GM12801 (cell line): Measurements from ENCODE around the gene PTPA.

ENCODE experiments used
- CTCF ChIP-seq: IDR thresholded peaks from one replicate; pipeline ENCODE4 v1.5.1; 2011; ENCODE audit warnings: control low read depth; ENCODE audit not compliant: insufficient read length; ENCODE audit errors: extremely low read depth

The PTPA gene

DNA sequence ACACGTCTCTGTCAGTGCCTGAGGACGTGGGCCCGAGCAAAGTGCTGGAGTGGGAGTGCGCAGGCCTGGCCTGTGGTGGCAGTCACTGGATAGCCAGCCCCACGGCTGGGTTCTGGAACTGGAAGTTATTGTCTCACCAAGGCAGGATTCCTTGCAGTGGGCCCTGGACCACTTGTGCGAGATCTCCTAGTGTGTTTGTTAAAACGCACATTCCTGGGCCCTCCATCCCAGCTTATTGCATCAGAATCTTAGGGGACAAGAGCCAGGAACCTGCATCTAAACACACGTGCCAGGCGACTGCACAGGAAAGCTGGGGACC lies 26.9 kb downstream of the PTPA start:
- TF ChIP-seq CTCF, result no peak

- no peak for TF ChIP-seq CTCF
Observed at GRCh38 chr9:129138476-129139232, 27.4 kb downstream of the PTPA start.

GRCh38 chr9:129139233-129139992 lies 28.2 kb downstream of the PTPA start:
- TF ChIP-seq CTCF, result peak; percentile 45

DNA sequence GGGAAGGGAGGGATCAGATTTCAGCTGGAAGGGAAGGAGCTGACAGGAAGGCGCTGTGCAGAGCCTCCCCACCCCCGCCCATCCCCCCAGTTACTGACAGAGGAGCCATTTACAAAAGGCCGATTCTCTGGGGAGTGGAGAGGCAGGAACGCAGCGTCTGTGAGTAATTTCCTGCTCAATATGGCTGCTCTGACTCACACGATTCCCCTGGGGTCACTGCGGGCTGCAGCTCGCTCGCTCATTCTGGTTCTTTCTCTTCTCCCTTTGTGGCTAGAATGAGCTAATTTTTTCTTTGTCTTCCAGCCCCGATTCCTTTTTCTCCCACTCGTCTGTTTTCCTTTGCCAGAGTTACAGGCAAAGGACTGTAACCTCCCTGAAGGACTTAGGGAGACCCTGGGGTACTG lies 28.8 kb downstream of the PTPA start:
- no peak for TF ChIP-seq CTCF

DNA sequence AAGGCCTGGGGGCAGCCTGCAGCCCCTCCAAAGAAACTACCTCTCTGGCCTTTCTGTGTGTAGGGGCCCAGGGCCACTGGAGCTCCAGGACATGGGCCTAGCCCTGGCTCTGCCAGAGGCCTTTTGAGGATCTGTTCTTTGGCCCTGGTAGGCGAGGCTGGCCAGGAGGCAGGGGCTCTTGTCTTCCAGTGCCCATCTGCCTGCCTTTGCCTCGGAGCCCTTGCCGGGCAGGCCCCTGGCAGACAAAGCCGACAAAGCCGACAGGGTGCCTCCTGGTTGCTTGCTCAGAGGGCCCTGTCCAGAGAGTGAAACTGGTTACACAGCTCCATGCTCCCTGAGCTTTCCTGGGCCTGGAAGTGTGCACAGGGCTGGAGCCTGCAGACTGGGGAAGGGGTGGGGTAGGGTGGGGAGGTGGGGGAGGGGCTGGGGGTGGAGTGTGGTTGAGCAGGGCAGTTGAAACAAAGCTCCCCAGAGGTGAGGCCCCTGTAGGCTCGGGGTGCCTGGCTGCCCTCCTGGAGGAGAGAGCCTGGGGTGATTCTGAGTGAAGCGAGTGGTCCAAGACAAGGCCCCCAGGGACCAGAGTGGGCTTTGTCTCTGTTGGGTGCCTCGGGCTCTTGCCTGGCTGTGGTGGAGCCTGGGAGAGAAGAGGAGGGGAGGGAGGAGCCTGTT lies 29.3 kb downstream of the PTPA start:
- TF ChIP-seq CTCF, result no peak

GRCh38 chr9:129141066-129142041 lies 30.1 kb downstream of the PTPA start:
- no peak for TF ChIP-seq CTCF
